A204.1 (cell line): ENCODE results near the gene KIF6.

Experiments
- FAIRE-seq: peaks from 2 replicates; lab custom pipeline; 2012; peaks lifted over from hg19 to GRCh38; lab: Jason Lieb, UNC

Gene KIF6

DNA sequence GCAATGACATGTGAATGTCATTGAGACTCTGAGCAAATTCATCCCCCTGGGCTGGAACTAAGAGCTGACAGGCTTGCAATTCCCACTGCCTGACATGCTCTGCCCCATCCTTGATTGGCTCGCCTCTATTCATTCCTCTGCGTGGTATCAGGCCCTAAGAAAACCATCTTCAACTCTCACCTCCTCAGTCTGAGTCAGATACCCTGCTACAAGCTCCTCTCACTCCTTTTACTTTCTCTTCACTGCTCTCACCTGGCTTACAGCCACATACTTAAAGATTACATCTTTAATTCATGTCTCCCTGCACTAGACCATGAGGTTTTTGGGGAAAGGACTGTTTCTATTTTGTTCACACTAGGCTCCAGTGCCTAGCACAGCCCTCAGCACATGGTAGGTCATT is 131.6 kb downstream of the KIF6 start:
- no peak for FAIRE-seq

GRCh38 chr6:39590871-39591393 is 134.3 kb downstream of the KIF6 start:
- no peak for FAIRE-seq

- FAIRE-seq, result no peak
Measured at GRCh38 chr6:39587080-39587479, 138.1 kb downstream of the KIF6 start.

- no peak for FAIRE-seq
Measured at GRCh38 chr6:39585641-39586040, 139.6 kb downstream of the KIF6 start.

- no peak for FAIRE-seq
Measured at GRCh38 chr6:39577446-39578165, 147.6 kb downstream of the KIF6 start.

GRCh38 chr6:39576556-39577303 is 148.5 kb downstream of the KIF6 start:
- no peak for FAIRE-seq

- no peak for FAIRE-seq
Measured at GRCh38 chr6:39574991-39575390, 150.2 kb downstream of the KIF6 start.

- no peak for FAIRE-seq
Measured at GRCh38 chr6:39573541-39573940, 151.7 kb downstream of the KIF6 start.

DNA sequence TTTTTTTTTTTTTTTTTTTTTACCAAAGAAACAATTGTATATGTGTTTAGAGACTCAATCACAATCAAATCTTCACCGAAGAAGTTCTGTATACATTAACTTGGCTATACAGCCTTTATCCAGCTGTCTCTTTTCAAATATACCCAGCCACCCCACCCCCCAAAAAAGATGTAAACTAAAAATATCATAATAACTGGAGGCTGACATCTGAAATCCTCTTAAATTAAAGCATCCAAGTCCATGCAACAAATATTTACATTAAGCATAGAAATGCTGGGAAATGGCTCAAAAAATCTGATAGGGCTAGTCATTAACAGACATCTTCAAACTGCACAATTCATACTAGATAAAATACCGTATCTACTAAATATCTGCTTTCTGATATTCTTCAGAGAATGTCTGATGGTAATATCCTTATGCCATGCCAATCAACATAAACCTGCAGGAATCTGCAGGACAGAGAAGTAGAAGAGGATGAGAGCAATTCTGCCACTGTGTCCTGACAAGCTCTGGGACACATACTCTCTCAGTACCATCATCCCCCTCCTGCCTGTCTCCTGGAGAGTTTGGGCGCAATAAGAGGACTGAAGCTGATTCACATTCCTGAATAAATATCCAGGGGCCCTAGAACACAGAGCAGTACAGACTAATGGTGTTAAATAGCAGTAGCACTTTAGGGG is 152.4 kb downstream of the KIF6 start:
- no peak for FAIRE-seq

DNA sequence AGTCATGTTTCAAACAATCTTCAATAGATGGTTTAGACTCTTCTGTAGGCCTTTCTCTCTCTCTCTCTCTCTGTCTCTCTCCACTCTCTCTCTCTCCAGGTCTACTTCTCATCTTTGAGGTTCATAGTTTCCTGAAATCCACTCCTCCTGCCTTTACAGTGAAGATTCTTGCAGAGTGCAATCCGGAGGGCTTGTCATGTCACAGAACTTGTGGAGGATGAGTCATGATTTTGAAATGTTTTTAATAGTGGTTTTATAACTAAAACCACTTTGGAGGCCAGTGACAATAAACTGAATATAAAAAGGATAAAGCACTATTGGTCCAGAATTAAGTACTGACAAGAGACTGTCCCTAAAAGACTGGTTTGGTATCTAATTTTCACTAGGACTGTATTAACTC is 156.3 kb downstream of the KIF6 start:
- FAIRE-seq, result no peak

- no peak for FAIRE-seq
Measured at GRCh38 chr6:39567091-39567490, 158.1 kb downstream of the KIF6 start.

- FAIRE-seq, result no peak
Measured at GRCh38 chr6:39566456-39566855, 158.8 kb downstream of the KIF6 start.

- FAIRE-seq, result no peak
Measured at GRCh38 chr6:39565956-39566355, 159.3 kb downstream of the KIF6 start.

- FAIRE-seq, result no peak
Measured at GRCh38 chr6:39563566-39564311, 161.5 kb downstream of the KIF6 start.

GRCh38 chr6:39561536-39562266 is 163.5 kb downstream of the KIF6 start:
- no peak for FAIRE-seq

DNA sequence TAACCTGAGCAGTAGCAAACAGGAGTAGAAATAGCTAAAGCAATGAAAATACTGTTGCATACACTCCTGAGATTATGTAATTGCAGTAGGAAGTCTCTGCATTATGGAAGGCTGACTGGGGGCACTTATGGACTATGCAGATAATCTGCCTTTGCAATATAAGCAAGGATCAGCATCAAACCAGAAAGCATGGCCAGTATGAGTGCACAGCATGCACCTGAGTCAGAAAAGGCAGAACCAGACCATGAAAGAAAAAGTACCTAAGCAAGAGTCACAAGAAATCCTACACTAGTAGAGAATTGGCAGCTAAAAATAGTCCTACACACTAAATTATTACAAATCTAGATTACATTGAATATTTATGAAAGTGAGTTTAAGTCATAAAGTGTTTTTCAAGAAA is 164.3 kb downstream of the KIF6 start:
- FAIRE-seq, result no peak

DNA sequence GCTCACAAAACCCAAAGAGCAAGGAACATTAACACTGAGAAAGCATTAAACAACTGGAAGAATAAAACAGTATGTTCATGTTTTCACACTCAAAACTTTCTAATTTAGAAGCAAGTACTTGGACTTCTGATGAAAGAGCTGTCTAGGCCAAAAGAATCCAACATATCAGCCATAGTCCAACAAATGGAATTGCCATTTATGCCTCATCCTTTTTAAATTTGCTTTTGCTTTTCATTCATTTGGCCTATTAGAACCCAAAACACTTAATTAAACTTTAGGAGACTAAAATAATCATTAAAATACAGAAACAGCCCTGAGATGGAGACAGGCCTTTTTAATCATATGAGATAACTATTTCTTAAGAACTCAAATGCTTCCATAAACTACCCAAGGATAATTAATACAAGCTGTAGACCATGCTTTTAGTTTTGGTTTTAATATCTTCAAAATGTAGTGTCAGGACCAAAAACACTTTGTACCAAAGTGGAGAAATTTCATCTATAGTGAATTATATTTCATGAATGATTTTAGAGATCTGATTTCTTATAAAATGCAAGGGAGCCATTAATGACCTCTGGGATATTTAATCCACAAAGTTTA is 166.5 kb downstream of the KIF6 start:
- FAIRE-seq, result no peak

GRCh38 chr6:39558079-39558478 is 167.1 kb downstream of the KIF6 start:
- no peak for FAIRE-seq

DNA sequence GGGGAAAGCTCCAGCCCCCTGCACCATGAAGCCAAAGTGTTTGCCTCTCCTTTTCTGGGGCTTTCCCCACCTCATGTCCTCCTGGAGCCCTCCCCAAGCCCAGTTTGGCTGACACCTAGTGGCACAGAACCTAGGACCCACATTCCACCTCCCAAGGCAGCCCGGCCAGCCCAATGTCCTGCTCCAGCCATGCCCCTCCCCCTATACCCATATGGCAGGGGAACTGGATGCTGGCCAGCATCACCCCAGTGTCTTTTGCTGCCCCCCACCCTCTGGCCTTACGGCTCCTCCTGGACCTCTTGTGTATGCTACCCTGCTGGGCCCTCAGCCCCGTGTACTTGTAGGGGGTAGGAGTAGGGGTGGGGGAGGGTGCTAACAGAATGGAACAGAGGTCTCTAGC is 170.1 kb downstream of the KIF6 start:
- no peak for FAIRE-seq

DNA sequence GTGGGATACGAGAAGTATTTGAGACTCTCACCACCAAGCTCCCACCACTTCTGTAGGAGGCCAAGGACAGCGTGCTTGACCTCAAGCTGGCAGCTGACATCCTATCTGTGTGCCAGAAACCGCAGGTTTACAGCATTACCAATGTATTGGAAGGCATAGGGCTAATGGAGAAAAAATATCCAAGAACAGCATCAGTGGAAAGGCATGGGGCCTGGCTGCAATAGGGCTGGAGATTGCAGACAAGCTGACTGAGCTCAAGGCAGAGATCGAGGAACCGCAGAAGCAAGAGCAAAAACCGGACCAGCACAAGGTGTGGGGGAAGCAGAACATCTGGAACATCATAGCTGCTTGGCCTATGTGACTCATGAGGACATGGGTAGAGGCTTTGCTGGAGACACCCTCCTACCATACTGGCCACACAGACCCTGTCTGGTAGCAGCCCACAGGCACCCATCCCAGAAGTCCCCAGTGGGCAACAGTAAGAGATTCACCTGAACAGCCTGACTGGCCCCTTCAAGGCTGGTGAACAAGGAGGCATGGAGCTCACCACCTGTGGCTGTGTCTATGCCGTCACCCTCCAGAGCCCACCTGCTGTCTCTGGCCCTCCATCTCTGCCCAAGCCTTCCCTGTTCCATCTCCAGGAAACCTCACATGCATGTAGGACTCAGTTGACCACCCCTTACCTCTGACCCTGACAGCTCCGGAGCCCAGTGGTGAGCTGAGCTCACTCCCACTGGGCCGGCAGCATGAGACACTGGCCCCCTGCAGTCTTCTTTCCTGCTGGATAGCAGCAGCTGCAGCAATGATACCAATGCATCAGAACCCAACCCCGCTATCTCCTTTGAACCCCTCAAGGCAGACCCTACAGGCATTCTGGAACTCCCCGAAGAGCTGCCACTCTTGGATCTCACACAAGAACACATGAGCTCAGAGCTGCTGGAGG is 171.1 kb downstream of the KIF6 start:
- no peak for FAIRE-seq
